GM13977 (cell line): ENCODE measurements around the gene STAT4.

Experiments used
- DNase-seq: peaks from one replicate; pipeline ENCODE4 v3.0.0; 2012; ENCODE audit warnings: low spot score
- CTCF ChIP-seq: IDR thresholded peaks from 2 replicates; pipeline ENCODE4 v1.5.1; 2012; ENCODE audit warnings: mild to moderate bottlenecking, control low read depth; ENCODE audit not compliant: insufficient read depth; ENCODE audit errors: extremely low read depth, missing control alignments
- in situ Hi-C: fragments of 300-500 bp; cut with MboI; formaldehyde crosslinking; loops from one replicate; pipeline ENCODE4 v1.12.0; 2022; ENCODE audit warnings: low sequenced_read_pairs, low pct_unique_long_range_greater_than_20kb, mixed read lengths, inconsistent platforms; ENCODE audit not compliant: unreplicated experiment

STAT4 gene

GRCh38 chr2:190979906-190980629 lies 170.7 kb downstream of the STAT4 start:
- in situ Hi-C loops, result no loop called here
- TF ChIP-seq CTCF, result no peak
- DNase-seq, result no peak
